IMR-90 (cell line): ENCODE measurements around the gene ACOX2. TPM values are rescaled to one million over a fixed set of nuclear protein-coding genes. Genes with fewer than 3 reads are reported as not detected.

Experiments used
- ATAC-seq: fragments of 200-7000 bp; cut with Tn5 transposase; 2 replicates; pipeline ENCODE4 v1.9.1; 2020; ENCODE audit warnings: low read depth, mild to moderate bottlenecking, moderate library complexity
- BruUV-seq: library from RNA; stranded (reverse); fragments of 400-500 nt; replicated peaks from 2 replicates; lab custom pipeline; 2021; lab: Mats Ljungman, UMichigan
- CTCF ChIA-PET: fragments of 300-600 bp; formaldehyde crosslinking; extraction: SDS; loops from one replicate; lab custom pipeline; 2021; ENCODE audit warnings: antibody characterized with exemption; lab: Yijun Ruan, JAX
- POLR2A ChIA-PET: fragments of 300-600 bp; sonication (Branson Sonifier 250); formaldehyde crosslinking; loops from one replicate; lab custom pipeline; 2022; ENCODE audit warnings: antibody characterized with exemption; ENCODE audit not compliant: unreplicated experiment; lab: Charles Lee
- DNase-seq: peaks from one replicate; pipeline ENCODE4 v3.0.0; 2013
- H2AFZ ChIP-seq: replicated peaks from 2 replicates; pipeline ENCODE3; 2013; ENCODE audit warnings: low read length, mild to moderate bottlenecking; ENCODE audit not compliant: poor library complexity
- H2AK5ac ChIP-seq: 2 replicates; pipeline ENCODE4 v1.6.1; 2013; ENCODE audit warnings: low read depth, low read length, inconsistent platforms
- H2AK9ac ChIP-seq: replicated peaks from 2 replicates; pipeline ENCODE3; 2013; ENCODE audit warnings: mild to moderate bottlenecking, low read depth, low read length, moderate library complexity; ENCODE audit not compliant: poor library complexity
- H2BK120ac ChIP-seq: 2 replicates; pipeline ENCODE4 v1.6.1; 2013; ENCODE audit warnings: low read depth, low read length, inconsistent platforms
- H2BK15ac ChIP-seq: 3 replicates; pipeline ENCODE4 v1.6.1; 2013; ENCODE audit warnings: low read depth, low read length, inconsistent platforms
- H2BK20ac ChIP-seq: 2 replicates; pipeline ENCODE4 v1.6.1; 2013; ENCODE audit warnings: low read depth, mild to moderate bottlenecking, inconsistent platforms, low read length, moderate library complexity
- H2BK5ac ChIP-seq: 2 replicates; pipeline ENCODE4 v1.6.1; 2013; ENCODE audit warnings: mild to moderate bottlenecking, low read depth, low read length, inconsistent platforms; ENCODE audit not compliant: poor library complexity, severe bottlenecking
- H3K14ac ChIP-seq: replicated peaks from 2 replicates; pipeline ENCODE4 v1.6.1; 2013; ENCODE audit warnings: low read depth, low read length, inconsistent platforms
- H3K18ac ChIP-seq: 2 replicates; pipeline ENCODE4 v1.6.1; 2013; ENCODE audit warnings: low read depth, low read length, control low read depth
- H3K23ac ChIP-seq: 2 replicates; pipeline ENCODE4 v1.6.1; 2013; ENCODE audit warnings: low read depth, low read length, inconsistent platforms
- H3K27ac ChIP-seq: 2 replicates; pipeline ENCODE4 v1.5.1; 2013; ENCODE audit warnings: mild to moderate bottlenecking, control low read depth, low read length; ENCODE audit not compliant: insufficient read depth
- H3K27me3 ChIP-seq: 2 replicates; pipeline ENCODE4 v1.6.1; 2013; ENCODE audit warnings: low read length; ENCODE audit not compliant: control insufficient read depth, insufficient read depth
- H3K36me3 ChIP-seq: 2 replicates; pipeline ENCODE4 v1.6.1; 2013; ENCODE audit warnings: low read length, mixed read lengths; ENCODE audit not compliant: control insufficient read depth, insufficient read depth
- H3K4ac ChIP-seq: 2 replicates; pipeline ENCODE4 v1.6.1; 2013; ENCODE audit warnings: low read depth, low read length, inconsistent platforms
- H3K4me1 ChIP-seq: 2 replicates; pipeline ENCODE4 v1.6.1; 2013; ENCODE audit warnings: low read length, mixed read lengths; ENCODE audit not compliant: control insufficient read depth, insufficient read depth
- H3K4me2 ChIP-seq: 2 replicates; pipeline ENCODE4 v1.6.1; 2013; ENCODE audit warnings: low read depth, mild to moderate bottlenecking, control low read depth, low read length, moderate library complexity
- H3K4me3 ChIP-seq: 2 replicates; pipeline ENCODE4 v1.5.1; 2013; ENCODE audit warnings: low read depth, mild to moderate bottlenecking, control low read depth, low read length, moderate library complexity; ENCODE audit not compliant: insufficient read depth
- H3K56ac ChIP-seq: 2 replicates; pipeline ENCODE4 v1.6.1; 2013; ENCODE audit warnings: low read length, inconsistent platforms; ENCODE audit not compliant: insufficient read depth; ENCODE audit errors: extremely low read depth
- H3K79me1 ChIP-seq, 2 experiments: 2 replicates each; pipeline ENCODE4 v1.6.1; 2013; ENCODE audit warnings: low read length in 2 of 2, inconsistent platforms in 1 of 2, low read depth in 1 of 2
- H3K9ac ChIP-seq: 2 replicates; pipeline ENCODE4 v1.6.1; 2013; ENCODE audit warnings: low read depth, low read length, control low read depth
- H3K9me1 ChIP-seq: 2 replicates; pipeline ENCODE4 v1.6.1; 2013; ENCODE audit warnings: low read length, inconsistent platforms; ENCODE audit not compliant: insufficient read depth
- H3K9me3 ChIP-seq: 2 replicates; pipeline ENCODE4 v1.6.1; 2013; ENCODE audit warnings: low read length; ENCODE audit not compliant: control insufficient read depth, insufficient read depth
- H4K20me1 ChIP-seq: 2 replicates; pipeline ENCODE4 v1.6.1; 2013; ENCODE audit warnings: low read length, inconsistent platforms; ENCODE audit not compliant: insufficient read depth
- H4K5ac ChIP-seq: 2 replicates; pipeline ENCODE4 v1.6.1; 2013; ENCODE audit warnings: mild to moderate bottlenecking, low read depth, low read length, control low read depth
- H4K8ac ChIP-seq, 2 experiments: 2 replicates each; pipeline ENCODE4 v1.6.1; 2013; ENCODE audit warnings: low read depth in 2 of 2, low read length in 2 of 2, control low read depth in 1 of 2, inconsistent platforms in 1 of 2
- H4K91ac ChIP-seq: 2 replicates; pipeline ENCODE4 v1.6.1; 2013; ENCODE audit warnings: low read depth, low read length, inconsistent platforms; ENCODE audit not compliant: insufficient read depth
- BHLHE40 ChIP-seq: fragments of 150-350 bp; IDR thresholded peaks from 2 replicates; pipeline ENCODE4 v1.6.1; 2016; ENCODE audit warnings: mild to moderate bottlenecking, low read depth, low read length
- CEBPB ChIP-seq: IDR thresholded peaks from 2 replicates; pipeline ENCODE4 v1.6.1; 2012; ENCODE audit warnings: low read depth, low read length, improper control_type of control experiment
- CHD1 ChIP-seq: IDR thresholded peaks from 2 replicates; pipeline ENCODE4 v1.6.1; 2012; ENCODE audit warnings: low read depth, low read length, improper control_type of control experiment
- FOS ChIP-seq: fragments of 150-350 bp; IDR thresholded peaks from 2 replicates; pipeline ENCODE4 v1.6.1; 2016; ENCODE audit warnings: low read depth, low read length
- MAFK ChIP-seq: IDR thresholded peaks from 2 replicates; pipeline ENCODE4 v1.6.1; 2012; ENCODE audit warnings: low read depth, low read length, improper control_type of control experiment
- MAZ ChIP-seq: IDR thresholded peaks from 2 replicates; pipeline ENCODE4 v1.6.1; 2012; ENCODE audit warnings: low read depth, mild to moderate bottlenecking, low read length, improper control_type of control experiment, moderate library complexity, borderline replicate concordance
- NFE2L2 ChIP-seq: fragments of 150-350 bp; IDR thresholded peaks from 2 replicates; pipeline ENCODE4 v1.6.1; 2016; ENCODE audit warnings: low read depth, mild to moderate bottlenecking, low read length
- POLR2A ChIP-seq: IDR thresholded peaks from 2 replicates; pipeline ENCODE4 v1.6.1; 2012; ENCODE audit warnings: mild to moderate bottlenecking, low read depth, low read length
- RCOR1 ChIP-seq: IDR thresholded peaks from 2 replicates; pipeline ENCODE4 v1.6.1; 2012; ENCODE audit warnings: mild to moderate bottlenecking, low read length, improper control_type of control experiment; ENCODE audit not compliant: insufficient replicate concordance
- WGBS, 2 experiments: methylation state at CpG; one replicate each; pipeline versions ENCODE4 v1.1.5 to v1.1.7; 2013; ENCODE audit warnings: missing lambda C conversion rate in 2 of 2; ENCODE audit not compliant: insufficient read length in 1 of 2; ENCODE audit errors: extremely low coverage in 2 of 2; 5-methylcytosine and 5-hydroxymethylcytosine counted together
- dilution Hi-C: fragments of 300-500 bp; cut with HindIII; formaldehyde crosslinking; loops from one replicate; pipeline ENCODE4 v1.14.3; 2018; ENCODE audit warnings: low sequenced_read_pairs; ENCODE audit not compliant: unreplicated experiment
- in situ Hi-C: fragments of 300-500 bp; cut with MboI; formaldehyde crosslinking; loops from 3 replicates; pipeline ENCODE4 v1.14.3; 2019; ENCODE audit warnings: low sequenced_read_pairs, inconsistent platforms, mixed read lengths
- intact Hi-C: fragments of 100-400 bp; cut with micrococcal nuclease; formaldehyde crosslinking; loops from 2 replicates; pipeline ENCODE4 v1.10.0; 2022
- polyA plus RNA-seq, 3 experiments: library from polyadenylated mRNA; depleted of rRNA; stranded (reverse); fragments of >200 nt; gene quantifications; 2 replicates each; pipeline ENCODE4 v1.2.3, GENCODE V29; 2012; ENCODE audit warnings: low replicate concordance in 1 of 3
- total RNA-seq: library from RNA; depleted of rRNA; stranded (reverse); fragments of >200 nt; gene quantifications from 2 replicates; pipeline ENCODE4 v1.2.3, GENCODE V29; 2012
- TF ChIP-seq, protein P1 (sequence below): fragments of 150-350 bp; IDR thresholded peaks from 2 replicates; pipeline ENCODE4 v1.6.1; 2016; ENCODE audit warnings: low read depth, mild to moderate bottlenecking, low read length, moderate library complexity, borderline replicate concordance
- TF ChIP-seq, protein P2 (sequence below): fragments of 150-350 bp; IDR thresholded peaks from 2 replicates; pipeline ENCODE4 v1.6.1; 2017; ENCODE audit warnings: mild to moderate bottlenecking, antibody characterized with exemption, low read length, low read depth
- TF ChIP-seq, protein P3 (sequence below): conservative IDR thresholded peaks from 2 replicates; pipeline ENCODE4 v1.5.1; 2012; ENCODE audit warnings: mild to moderate bottlenecking, low read depth, low read length, improper control_type of control experiment

Gene ACOX2
- total and polyA plus RNA-seq, 2 of the 4 experiments (the other 2 are of a cell fraction) = 15.6 to 32.9 TPM

DNA sequence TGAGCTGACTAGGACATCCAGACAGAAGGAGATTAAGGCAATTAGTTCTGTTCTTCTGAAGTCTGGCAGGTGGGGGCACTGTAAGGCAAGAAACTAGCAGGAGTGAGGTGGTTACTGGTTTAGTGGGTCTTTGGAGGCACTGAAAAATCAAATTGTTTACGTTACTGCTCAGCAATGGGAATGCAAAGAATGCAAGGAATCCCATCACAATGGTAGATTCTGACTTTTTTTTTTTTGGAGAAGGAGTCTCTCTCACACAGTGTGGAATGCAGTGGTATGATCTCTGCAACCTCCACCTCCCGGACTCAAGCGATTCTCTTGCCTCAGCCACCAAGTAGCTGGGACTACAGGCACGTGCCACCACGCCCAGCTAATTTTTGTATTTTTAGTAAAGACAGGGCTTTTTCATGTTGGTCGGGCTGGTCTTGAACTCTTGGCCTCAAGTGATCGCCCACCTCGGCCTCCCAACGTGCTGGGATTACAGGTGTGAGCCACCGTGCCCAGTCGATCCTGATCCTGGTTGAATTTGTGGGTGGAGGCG, 23.9 kb upstream of the ACOX2 start (continued):
- no peak; the same call in 1 of the 2 replicates for TF ChIP-seq POLR2A
- TF ChIP-seq NFE2L2 = no peak

DNA sequence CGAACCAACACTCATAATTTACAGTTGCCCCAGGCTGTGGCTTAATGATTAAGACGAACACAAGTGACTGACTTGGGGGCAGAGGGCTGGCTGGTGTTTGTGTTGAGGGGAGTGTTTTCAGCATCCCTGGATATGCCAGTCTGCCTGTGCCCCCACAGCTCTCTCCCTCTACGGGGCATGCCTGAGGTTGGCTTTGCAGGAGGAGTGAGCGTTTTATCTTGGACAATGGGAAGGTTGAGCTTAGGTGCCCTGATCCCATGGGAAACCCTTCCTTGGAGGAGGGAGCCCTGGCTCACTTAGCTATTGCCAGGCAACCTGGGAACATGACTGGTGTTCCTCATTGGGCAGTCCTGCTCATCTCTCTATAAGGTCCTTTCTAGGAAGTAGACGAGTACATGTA, 22.6 kb upstream of the ACOX2 start:
- Histone ChIP-seq H2BK15ac (peak overlapping the region; percentile 90; the same call in 2 of the 3 replicates), H3K14ac (0 out of 2 replicates have a peak overlapping the region, but pooled peaks have one; percentile 43), H2BK5ac (peak overlapping the region; percentile 2), H4K91ac (peak overlapping the region; percentile 89), H2BK20ac (peak overlapping the region; percentile 92), H3K9me3 (no peaks in the 10 kb centered on the region), H3K4me3 (no peak overlapping the region), H3K9me1 (peaks cover 17% of the 10 kb centered on the region), H3K23ac (peak overlapping the region; percentile 31; the same call in 1 of the 2 replicates), H3K4me2 (no peak overlapping the region), H2AK5ac (peak overlapping the region; percentile 79), H3K18ac (no peak overlapping the region; the same call in 1 of the 2 replicates), H3K79me1 (no peaks in the 10 kb centered on the region), H2BK120ac (peak overlapping the region; percentile 90), H4K20me1 (no peaks in the 10 kb centered on the region), H2AFZ (peak overlapping the region; percentile 54), H3K27ac (no peak overlapping the region), H2AK9ac (peak overlapping the region; percentile 7), H3K9ac (no peak overlapping the region), H4K8ac (peak overlapping the region in 1 of 2 experiments; percentile 38; a peak in 2 of 4 replicates), H3K56ac (no peak overlapping the region; the same call in 1 of the 2 replicates), H3K4me1 (peaks cover 2% of the 10 kb centered on the region; the same call in 1 of the 2 replicates), H3K4ac (peak overlapping the region; percentile 93), H4K5ac (no peak overlapping the region), H3K36me3 (no peaks in the 10 kb centered on the region), H3K27me3 (peaks cover 2% of the 10 kb centered on the region; the same call in 1 of the 2 replicates)
- in situ Hi-C loops = loop anchor here (25.0 kb wide), 1 partner anchor 428 kb away; no protein-coding TSS in a partner anchor
- DNase-seq = no peak
- ChIA-PET POLR2A (no interaction called here), CTCF (interaction anchor here (1.2 to 1.4 kb wide), 3 partner anchors 9 to 493 kb away, joined by 3 to 6 read pairs (median 4); no protein-coding TSS in a partner anchor)
- no TSS peak for BruUV-seq
- dilution Hi-C loops = no loop called here
- intact Hi-C loops = no loop called here
- ATAC-seq = no peak
- WGBS, 2 experiments = no CpG with 5 or more reads among the region's 5 CpGs
- TF ChIP-seq NFE2L2 (no peak), CHD1 (no peak), POLR2A (no peak), FOS (no peak), MAFK (no peak), RCOR1 (no peak), CEBPB (no peak), BHLHE40 (no peak), MAZ (no peak)
- TF ChIP-seq, protein P1, sequence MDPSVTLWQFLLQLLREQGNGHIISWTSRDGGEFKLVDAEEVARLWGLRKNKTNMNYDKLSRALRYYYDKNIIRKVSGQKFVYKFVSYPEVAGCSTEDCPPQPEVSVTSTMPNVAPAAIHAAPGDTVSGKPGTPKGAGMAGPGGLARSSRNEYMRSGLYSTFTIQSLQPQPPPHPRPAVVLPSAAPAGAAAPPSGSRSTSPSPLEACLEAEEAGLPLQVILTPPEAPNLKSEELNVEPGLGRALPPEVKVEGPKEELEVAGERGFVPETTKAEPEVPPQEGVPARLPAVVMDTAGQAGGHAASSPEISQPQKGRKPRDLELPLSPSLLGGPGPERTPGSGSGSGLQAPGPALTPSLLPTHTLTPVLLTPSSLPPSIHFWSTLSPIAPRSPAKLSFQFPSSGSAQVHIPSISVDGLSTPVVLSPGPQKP = no peak
- TF ChIP-seq, protein P2, sequence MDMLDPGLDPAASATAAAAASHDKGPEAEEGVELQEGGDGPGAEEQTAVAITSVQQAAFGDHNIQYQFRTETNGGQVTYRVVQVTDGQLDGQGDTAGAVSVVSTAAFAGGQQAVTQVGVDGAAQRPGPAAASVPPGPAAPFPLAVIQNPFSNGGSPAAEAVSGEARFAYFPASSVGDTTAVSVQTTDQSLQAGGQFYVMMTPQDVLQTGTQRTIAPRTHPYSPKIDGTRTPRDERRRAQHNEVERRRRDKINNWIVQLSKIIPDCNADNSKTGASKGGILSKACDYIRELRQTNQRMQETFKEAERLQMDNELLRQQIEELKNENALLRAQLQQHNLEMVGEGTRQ = no peak
- TF ChIP-seq, protein P3, sequence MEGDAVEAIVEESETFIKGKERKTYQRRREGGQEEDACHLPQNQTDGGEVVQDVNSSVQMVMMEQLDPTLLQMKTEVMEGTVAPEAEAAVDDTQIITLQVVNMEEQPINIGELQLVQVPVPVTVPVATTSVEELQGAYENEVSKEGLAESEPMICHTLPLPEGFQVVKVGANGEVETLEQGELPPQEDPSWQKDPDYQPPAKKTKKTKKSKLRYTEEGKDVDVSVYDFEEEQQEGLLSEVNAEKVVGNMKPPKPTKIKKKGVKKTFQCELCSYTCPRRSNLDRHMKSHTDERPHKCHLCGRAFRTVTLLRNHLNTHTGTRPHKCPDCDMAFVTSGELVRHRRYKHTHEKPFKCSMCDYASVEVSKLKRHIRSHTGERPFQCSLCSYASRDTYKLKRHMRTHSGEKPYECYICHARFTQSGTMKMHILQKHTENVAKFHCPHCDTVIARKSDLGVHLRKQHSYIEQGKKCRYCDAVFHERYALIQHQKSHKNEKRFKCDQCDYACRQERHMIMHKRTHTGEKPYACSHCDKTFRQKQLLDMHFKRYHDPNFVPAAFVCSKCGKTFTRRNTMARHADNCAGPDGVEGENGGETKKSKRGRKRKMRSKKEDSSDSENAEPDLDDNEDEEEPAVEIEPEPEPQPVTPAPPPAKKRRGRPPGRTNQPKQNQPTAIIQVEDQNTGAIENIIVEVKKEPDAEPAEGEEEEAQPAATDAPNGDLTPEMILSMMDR = no peak
